GM18951 (cell line): ENCODE data around the gene EPHA2.

Experiments used
- POLR2A ChIP-seq: IDR thresholded peaks from 4 replicates; pipeline ENCODE4 v1.6.1; 2011; ENCODE audit warnings: mild to moderate bottlenecking; ENCODE audit not compliant: insufficient read length, insufficient read depth; ENCODE audit errors: extremely low read depth
- in situ Hi-C: fragments of 300-500 bp; cut with MboI; formaldehyde crosslinking; loops from one replicate; pipeline ENCODE4 v1.12.0; 2022; ENCODE audit warnings: low sequenced_read_pairs, mixed read lengths, inconsistent platforms; ENCODE audit not compliant: unreplicated experiment

EPHA2 gene

GRCh38 chr1:16085522-16085921, 70.3 kb downstream of the EPHA2 start:
- TF ChIP-seq POLR2A = no peak
- in situ Hi-C loops = loop anchor here (25.0 kb wide), 1 partner anchor 277 kb away; the partner anchor contains the start of genes FBXO42 and SZRD1

- in situ Hi-C loops = loop anchor here (25.0 kb wide), 1 partner anchor 279 kb away; the partner anchor contains the start of genes FBXO42 and SZRD1
- TF ChIP-seq POLR2A = no peak
These were observed 72.4 kb downstream of the EPHA2 start for GRCh38 chr1:16083486-16083885.

GRCh38 chr1:16082283-16083038, 73.4 kb downstream of the EPHA2 start:
- TF ChIP-seq POLR2A = no peak
- in situ Hi-C loops = loop anchor here (25.0 kb wide), 1 partner anchor 280 kb away; the partner anchor contains the start of genes FBXO42 and SZRD1

DNA sequence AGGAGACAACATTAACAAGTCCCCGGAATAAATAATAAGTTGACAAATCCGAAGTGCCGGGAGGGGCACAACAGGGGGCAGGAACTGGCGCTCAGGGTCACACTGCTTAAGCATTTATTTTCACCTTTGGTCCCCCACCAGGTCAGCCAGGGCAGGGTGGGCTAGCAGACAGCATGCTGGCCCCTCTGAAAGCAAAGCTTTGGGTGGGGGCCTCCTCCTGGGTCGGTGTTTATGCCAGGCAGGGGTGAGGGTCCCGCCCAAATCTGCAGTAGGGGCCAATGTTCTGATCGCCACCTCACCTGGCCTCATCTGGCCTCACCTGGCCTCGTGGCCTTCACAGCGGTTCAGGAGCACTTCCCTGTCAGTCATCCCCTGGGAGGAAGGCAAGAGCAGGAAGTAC, 74.2 kb downstream of the EPHA2 start:
- in situ Hi-C loops = loop anchor here (25.0 kb wide), 1 partner anchor 281 kb away; the partner anchor contains the start of genes FBXO42 and SZRD1
- no peak for TF ChIP-seq POLR2A

DNA sequence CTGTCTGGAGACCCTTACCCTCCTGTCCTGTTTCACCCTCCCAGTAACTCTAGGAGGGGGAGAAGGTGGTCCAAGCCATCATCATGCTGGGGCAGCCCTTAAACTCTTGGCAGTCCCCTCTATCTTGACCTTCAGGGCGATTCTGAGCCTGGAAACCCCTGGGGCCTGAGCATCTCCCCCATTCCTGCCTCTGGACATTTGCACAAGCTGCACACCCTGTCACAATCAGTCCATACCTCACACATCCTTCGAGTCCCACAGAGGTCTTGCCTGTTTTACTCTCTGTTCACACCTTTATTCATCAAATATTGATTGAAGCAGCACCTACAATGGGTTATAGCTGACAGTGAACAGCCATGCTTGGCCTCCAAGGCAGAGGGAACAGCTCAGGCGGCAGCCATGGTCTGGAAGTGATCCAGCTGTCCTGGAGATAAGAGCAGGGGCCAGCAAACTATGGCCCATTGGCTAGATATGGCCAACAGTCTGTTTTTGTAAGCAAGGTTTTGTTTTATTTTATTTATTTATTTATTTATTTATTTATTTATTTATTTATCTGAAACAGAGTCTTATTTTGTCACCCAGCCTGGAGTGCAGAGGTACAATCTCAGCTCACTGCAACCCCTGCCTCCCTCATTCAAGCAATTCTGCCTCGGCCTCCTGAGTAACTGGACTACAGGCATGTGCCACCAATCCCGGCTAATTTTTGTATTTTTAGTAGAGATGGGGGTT, 75.3 kb downstream of the EPHA2 start:
- in situ Hi-C loops = loop anchor here (25.0 kb wide), 1 partner anchor 282 kb away; the partner anchor contains the start of genes FBXO42 and SZRD1
- no peak for TF ChIP-seq POLR2A

DNA sequence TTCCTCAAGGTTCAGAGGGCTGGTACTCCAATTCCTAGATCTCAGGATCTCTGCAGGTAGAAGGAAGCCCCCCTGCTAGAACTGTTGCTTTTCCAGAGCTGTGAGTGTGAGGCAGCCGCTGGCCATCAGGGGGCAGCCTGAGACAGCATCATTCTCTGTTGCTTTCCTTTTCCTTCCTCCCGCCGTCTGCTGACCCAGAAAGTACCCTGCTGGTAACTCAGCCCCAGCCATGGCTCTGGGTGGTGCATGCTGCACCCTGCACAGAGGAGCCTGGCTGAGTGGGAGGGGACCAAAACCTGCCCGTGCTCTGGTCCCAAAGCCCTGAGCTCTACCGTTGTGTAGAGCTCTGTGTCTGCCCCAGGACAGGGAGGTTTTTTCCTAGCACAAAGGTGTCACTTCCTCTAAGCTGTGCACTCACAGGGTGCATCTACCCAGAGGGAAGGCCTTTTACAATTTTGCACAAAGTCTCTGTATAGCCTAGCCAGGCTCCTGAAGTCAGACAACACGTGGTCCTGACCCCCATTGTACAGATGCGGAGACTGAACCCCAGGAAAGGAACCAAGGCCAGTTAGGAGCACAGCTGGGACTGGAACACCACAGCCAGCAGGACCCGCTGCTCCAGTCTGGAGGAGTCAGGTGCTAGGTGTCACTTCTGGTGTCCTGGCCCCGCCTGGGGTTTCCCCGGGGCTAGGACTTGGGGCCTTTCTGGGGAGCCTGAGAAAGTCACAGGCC, 76.8 kb downstream of the EPHA2 start:
- in situ Hi-C loops = loop anchor here (10.0 to 25.0 kb wide), 2 partner anchors 106 to 283 kb away; partner anchors contain the start of genes FBXO42 and SZRD1
- TF ChIP-seq POLR2A = no peak

DNA sequence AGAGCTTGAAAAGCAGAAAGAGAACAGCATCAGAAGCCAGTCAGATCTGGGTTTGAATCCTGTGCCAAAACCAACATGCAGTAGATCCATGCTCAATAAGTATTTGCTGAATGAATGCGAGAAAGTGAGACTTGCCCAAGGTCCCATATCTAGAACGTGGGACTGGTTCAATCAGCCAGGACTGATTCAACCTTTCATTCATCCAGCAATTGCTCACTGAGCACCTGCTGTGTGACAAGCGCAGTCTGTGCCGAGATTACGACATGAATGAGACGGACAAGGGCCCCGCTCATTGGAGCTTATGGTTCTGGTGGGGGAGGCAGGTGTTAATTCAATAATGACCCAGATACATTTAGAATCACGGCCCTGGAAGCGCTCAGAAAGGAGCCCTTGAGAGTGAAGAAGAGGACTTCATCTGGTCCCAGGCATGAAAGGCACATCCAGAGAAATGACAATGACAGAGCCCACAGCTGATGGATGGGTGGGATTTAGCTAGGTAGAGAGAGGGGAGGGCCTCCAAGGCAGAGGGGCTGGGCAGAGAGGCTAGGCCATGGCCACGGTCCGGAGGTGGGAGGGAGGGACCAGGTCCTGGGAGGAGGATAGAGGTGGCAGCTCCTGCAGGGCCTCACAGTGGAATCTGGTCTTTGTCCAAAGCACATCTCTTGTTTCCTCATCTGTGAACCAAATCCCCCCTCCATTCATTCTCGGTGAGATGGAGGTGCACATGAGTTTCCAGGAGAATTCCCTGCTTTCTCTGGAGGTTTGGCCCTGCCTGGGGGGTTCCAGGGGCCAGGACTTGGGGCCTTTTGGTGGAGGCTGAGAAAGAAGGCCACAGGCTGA, 78.2 kb downstream of the EPHA2 start:
- no peak for TF ChIP-seq POLR2A
- in situ Hi-C loops = loop anchor here (10.0 to 25.0 kb wide), 2 partner anchors 107 to 285 kb away; partner anchors contain the start of genes FBXO42 and SZRD1

DNA sequence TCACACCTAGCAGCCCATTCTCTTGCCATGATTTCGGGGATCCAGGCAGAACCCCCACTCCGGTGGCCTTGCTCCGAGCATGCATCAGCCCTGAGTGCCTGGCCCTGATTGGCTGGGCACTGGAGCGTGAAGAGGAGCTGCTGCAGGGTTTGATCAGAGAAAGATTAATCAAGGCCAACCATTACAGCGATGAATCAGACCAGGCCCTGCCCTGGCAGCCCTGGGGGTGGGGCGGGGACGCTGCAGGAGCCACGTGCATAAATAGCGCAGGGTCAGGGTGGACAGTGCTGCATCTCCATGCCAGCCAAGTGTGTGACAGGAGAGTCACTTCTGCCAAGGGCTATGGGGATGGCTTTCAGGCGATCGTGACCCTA, 79.0 kb downstream of the EPHA2 start:
- TF ChIP-seq POLR2A = no peak
- in situ Hi-C loops = loop anchor here (10.0 to 25.0 kb wide), 2 partner anchors 108 to 285 kb away; partner anchors contain the start of genes FBXO42 and SZRD1

- TF ChIP-seq POLR2A = no peak
- in situ Hi-C loops = loop anchor here (10.0 to 25.0 kb wide), 2 partner anchors 109 to 286 kb away; partner anchors contain the start of genes FBXO42 and SZRD1
These were observed 79.6 kb downstream of the EPHA2 start for GRCh38 chr1:16076031-16076864.

GRCh38 chr1:16075337-16076030, 80.4 kb downstream of the EPHA2 start:
- TF ChIP-seq POLR2A = no peak
- in situ Hi-C loops = loop anchor here (10.0 to 25.0 kb wide), 2 partner anchors 109 to 287 kb away; partner anchors contain the start of genes FBXO42 and SZRD1
